Activated CD8-positive, alpha-beta memory T cell treated with anti-CD3 and anti-CD28 coated beads for 48 hours (primary cell): ENCODE results near the gene AQP6.
"Not testable (repeated sequence)": the region's sequence is repeated elsewhere in the genome, so short reads cannot be mapped to it uniquely, and the experiment has no call there.

Experiments
- DNase-seq, 3 experiments: peaks; one replicate each; pipeline ENCODE4 v3.0.0-alpha.2; 2020; ENCODE audit warnings: low read depth in 2 of 3, low spot score in 2 of 3

Gene AQP6

DNA sequence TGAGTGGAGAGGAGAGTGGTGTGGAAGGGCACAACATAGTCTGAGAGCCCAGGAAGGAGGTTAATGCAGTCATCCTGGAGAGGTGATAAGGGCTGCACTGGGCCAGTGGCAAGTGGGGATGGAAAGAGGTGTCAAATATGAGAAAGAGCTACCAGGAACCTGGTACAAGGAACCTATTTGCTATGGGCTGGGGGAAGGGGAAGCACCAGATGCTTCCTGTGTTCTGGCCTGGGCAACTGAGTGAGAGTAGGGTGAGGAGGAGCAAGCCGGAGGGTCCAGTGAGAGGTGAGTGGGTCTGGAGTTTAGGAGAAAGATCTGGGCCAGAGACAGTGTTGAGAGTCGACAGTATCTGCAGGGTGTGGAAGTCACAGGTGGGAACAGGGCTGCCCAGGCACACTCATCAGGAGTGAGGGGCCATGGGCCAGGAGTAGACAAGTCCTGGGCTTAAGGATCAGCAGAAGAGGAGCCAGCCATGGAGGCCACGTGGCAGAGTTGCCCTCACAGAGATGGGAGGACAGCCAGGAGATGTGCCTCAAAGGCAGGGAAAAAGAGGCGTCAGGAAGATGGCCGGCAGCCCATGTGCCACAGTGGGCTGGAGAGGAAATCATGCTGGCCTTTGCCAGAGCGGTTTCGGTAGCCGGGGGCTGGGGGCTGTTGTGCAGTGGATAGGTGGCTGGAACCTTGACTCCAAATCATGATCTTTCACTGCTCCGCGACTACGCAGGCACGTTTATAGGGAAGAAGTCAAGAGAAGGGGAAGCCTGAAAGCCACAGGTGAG is 2.9 kb upstream of the AQP6 start:
- no peak for DNase-seq

DNA sequence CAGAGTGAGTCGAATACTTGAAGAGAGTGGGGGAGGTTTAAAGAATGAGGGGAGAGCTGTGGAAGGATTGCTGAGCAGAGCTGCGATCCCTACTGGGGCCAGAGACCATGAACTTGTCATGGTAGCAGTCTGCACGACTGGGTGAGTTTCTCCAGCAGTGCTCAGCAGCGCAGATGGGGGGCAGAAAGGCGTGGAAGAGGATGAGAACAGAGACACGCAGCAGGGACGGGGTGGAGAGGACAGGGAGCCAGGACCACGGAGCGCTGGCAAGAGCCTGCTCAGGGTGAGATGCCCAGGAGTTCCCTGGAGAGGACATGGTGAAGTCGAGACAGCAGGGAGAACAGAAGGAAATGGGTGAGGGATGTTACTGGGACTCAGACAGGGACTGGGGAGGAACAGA is 2.1 kb upstream of the AQP6 start:
- DNase-seq, result no peak

DNA sequence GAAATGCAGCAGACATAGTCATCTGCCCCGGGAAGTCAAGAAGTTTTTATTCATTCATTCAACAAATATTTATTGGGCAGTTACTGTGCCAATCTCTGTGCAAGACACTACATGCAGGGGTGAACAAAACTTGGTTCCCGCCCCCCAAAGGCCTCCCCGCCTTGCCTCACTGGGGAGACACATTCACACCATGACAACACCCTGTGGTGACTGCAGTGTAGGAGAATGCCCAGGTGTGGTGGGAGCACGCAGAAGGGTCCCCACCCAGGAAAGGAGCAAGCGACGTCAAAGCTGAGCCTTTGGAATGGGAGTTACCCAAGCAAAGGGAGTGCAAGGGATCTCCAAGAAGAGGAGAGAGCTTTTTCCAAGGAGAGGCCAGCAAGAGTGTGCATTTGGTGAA is 1.6 kb upstream of the AQP6 start:
- no peak for DNase-seq

DNA sequence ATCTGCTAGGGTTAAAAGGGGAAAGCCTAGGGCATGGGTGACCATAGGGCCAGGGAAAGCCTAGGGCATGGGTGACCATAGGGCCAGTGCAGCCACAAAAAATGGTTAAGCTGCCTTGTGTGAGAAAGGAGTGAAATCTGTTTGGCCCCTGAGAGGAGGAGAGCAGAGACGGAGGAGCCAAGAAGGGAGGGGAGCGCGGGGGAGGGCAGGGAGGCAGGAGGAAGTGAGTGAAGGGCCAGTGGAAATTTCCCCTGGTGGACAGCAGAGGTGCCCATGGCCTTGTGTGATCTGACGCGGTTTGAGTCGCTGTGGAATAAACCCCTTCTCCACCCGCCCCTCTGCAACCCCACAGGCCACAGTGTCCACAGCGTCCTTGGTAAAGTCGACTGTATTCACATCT is 618 bp upstream of the AQP6 start:
- no peak for DNase-seq

DNA sequence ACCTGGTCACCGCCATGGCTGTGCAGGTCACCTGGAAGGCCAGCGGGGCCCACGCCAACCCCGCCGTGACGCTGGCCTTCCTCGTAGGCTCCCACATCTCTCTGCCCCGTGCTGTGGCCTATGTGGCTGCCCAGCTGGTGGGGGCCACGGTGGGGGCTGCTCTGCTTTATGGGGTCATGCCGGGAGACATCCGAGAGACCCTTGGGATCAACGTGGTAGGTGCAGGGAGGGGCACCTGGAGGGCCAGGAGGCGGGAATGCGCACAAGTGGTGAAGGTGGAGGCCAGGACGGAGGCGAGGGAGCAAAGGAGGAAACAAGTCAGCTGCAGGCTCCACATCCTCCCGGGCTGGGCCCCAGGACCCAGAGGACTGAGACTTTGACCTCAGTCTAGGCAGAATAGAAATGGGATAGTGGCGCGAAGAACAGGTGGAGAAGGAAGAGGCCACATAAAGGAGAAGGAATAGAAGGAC is 649 bp downstream of the AQP6 start:
- DNase-seq, result no peak

DNA sequence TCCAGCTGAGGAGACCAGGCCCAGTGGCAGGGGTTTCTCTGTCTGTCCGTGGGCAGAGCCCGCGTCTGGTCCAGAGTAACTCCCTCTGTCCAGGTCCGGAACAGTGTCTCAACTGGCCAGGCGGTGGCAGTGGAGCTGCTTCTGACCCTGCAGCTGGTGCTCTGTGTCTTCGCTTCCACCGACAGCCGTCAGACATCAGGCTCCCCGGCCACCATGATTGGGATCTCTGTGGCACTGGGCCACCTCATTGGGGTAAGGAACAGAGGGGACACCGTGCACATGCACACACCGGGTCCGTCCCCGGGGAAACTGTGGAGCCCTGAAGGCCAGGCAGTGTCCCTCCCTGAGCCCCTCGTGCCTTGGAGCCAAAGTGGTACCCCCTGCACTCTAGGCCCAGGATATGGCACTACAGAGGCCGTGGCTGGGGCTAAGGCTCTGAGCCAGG is 1.5 kb downstream of the AQP6 start:
- no peak for DNase-seq

DNA sequence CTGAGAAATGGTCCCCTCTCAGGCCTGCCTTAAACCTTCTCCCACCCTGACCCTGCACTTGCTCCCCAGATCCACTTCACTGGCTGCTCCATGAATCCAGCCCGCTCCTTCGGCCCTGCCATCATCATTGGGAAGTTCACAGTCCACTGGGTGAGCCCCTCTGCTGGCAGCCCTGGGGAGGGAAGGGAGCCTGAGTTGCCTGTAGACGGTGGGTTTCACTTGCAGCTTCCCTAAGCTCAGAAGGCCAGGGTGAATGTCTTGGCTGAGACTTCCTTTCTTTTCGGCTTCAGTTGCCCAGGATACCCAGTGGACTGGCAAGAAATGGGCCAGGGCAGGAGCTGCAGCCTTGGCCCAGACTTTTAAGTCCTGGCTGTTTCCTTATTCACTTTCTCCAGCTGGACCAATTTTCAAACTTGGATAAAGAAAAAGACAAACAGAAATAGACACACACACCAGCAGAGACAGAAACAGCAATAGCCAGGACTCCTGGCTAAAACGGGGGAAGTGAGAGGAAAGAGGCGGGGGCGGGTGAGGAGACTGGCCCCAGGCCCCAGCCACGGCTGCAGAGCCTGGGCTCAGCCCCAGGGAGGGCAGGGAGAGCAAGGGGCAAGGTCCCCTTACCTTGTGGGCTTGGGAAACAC is 2.0 kb downstream of the AQP6 start:
- no peak for DNase-seq

DNA sequence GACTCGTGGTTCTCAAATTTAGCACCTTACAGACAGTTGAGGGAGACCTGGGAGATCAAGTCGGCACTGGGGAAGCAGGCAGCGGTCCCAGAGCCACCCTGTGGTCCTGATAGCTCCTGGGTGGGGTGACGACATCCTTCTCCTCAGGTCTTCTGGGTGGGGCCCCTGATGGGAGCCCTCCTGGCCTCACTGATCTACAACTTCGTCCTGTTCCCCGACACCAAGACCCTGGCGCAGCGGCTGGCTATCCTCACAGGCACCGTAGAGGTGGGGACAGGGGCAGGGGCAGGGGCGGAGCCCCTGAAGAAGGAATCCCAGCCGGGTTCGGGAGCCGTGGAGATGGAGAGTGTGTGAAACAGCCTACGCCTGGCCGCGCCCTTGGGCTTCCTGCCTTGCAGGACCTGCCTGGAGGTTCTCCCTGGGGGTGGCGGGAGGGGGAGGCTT is 2.6 kb downstream of the AQP6 start:
- no peak for DNase-seq

DNA sequence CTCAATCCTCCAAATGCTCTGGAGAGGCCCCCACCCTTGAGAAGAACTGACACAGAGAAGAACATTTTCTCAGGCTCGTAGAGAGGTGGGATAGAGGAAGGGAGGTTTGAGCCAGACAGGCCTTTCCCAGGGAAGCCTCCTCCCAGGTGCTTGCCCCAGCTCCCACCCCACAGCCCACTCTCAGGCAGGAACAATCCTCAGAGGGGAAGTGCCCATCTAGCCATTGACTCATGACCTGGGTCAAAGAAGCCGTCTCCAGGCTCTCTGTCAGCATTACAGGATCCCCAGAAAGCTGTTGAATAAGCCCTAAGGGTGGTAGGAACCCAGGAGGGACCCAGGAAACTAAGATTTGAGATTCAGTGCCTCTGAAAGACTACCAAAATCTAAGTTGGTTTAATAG is 3.8 kb downstream of the AQP6 start:
- no peak for DNase-seq

DNA sequence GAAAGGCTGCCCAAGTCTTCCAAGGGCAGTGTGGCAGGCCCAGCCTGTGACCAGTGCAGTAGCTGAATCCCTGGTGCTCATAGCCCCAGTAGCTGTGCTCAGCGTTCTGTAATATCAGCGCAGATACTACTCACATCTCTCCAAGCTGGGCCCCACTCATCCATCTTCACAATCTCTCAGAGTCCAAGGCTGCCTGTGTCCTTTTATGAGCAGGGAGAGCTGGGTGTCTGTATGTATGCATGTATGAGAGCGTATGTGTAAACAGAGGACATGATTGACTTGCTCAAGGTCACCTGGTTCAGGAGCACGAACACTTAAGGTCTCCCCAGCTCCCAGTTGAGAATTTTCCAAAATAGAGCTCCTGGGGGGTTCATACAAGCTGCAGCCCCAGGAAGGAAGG is 5.4 kb downstream of the AQP6 start:
- DNase-seq, result no peak

DNA sequence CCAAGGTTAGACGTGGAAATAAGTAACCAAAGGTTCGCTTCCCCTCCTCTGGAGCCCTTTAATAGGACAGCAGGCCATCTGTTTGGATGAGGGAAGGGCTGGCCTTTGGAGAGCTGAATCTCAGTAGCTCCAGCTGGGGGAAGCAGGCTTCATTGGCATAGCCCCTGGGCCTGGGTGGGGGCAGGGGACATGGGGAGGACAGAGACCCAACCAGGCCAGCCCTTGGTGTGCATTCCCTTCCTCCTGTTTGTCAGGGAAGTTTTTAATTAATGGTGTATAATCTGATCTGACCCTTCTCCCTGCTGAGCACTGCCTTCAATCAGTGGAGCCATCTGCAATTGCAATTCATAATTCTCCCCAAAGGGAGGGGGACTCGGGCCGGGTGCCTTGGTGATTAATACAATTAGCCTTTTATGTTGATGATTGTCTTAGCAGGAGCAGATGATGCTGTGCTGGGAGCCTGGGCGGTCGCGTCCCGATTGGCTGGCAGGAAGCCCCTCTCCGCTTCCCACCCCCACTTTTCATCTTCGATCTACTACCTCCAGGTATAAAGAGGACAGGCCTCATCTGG is 6.4 kb downstream of the AQP6 start:
- DNase-seq, result no peak

DNA sequence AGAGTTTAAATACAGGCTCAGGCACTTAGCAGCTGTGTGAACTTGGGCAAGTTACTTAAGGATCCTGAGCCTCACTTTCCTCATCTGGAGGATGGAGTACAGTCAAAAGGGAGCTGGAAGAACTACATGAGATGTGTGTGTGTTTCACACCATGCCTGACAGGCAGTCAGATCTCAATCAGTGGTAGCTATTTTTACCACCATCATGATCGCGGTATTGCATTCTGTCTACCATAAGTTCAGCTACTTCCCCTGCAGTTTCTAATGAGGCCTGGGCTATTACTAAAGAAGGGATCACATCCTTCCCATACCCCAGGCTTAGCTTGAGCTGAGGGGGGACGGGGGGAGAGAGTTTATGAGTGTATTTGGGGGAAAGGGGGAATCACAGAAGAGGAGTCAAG is 7.0 kb downstream of the AQP6 start:
- no peak for DNase-seq

DNA sequence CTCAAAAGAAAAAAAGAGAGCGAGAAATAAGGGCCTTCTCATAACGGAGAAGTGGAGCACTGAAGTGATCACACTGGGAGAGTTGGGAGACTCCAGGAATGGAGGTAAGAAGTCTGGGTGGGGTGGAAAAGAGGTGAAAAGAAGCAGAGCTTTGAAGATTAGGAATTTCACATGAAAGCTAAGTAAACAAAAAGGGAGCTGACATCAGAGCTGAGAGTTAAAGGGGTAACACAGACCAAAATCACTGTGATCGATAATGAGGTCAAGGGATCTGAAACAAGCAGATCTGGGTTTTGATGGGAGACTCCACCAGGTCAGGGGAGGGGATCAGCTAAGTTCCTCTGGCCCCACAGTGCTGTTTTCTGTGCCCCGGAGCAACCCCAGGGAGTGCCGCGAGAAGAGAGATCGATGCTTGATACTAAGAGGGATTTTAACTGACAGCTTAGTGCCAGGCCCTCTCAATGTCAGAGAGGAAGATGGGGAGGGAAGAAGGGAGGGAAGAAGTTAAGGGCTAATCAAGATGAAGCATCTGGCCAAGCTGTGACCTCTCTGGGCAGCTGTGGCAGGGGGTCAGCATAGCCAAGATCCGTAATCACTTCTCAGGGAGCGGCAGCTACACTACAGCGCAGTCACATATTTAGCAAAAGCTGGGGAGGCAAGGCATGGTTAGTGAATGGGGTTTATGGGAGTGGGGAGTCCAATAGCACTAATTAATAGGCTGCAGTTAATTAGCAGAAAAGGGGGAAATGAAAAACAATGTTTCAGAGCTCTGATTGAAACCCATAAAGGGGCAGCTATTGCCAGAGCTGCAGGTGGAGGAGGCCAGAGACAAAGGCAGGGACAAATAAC is 8.0 kb downstream of the AQP6 start:
- DNase-seq, result no peak

DNA sequence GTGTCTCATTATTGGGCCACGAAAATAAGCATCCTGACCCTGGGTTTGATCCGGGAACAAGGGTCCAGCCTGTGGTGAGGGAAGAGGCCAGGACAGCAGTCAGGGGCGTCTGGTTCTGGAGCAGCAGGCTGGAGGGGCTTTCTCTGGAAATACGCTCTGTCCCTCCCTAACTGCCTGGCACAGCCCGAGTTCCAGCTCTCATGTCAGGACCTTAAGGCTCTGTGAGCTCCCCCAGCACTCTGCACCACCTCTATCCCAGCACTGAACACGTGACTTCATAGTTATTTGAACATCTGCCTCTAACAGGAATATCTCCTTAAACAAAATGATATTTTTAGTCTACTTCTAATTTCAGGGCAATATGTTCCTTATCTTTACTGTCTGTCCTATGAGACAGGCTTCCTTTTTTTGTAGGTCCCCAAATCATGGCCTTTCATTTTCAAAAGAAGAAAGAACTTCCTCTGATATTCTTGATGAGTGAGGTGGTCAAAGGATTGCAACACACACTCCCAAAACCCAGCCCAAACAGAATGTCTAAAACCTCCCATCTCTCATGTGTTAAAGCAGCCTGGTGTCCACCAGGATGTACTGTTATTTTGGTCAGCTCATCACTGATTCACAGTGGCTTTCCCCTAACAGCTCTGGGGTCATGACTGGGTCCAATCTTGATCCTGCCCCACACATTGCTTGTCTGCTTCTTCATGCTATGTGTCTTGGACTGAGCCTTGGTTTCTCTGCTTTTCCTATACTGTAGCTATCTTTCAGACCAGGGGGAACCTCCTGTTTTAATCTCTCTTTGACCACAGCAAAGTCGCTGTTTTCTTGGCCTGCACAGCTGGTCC is 9.7 kb downstream of the AQP6 start:
- DNase-seq, result no peak

DNA sequence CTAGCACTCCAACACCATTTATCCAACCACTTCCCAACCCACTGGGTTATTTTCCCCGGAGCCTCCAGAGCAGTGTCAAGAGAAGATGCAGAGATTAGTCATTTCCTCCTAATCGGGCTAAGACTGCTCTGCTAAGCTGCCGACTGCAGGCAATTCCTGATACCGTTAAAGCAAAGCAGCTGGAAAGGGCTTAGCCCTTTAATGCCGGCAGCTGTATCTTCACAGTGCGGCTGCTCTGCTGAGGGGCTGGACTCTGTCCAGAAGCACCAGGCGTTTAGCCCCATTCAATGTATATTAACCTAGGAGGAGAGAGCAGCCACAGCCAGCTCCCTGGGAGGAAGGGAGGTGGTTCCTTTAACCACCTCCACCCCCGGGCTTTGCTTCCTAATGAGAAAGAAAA is 11.1 kb downstream of the AQP6 start:
- DNase-seq, result no peak

DNA sequence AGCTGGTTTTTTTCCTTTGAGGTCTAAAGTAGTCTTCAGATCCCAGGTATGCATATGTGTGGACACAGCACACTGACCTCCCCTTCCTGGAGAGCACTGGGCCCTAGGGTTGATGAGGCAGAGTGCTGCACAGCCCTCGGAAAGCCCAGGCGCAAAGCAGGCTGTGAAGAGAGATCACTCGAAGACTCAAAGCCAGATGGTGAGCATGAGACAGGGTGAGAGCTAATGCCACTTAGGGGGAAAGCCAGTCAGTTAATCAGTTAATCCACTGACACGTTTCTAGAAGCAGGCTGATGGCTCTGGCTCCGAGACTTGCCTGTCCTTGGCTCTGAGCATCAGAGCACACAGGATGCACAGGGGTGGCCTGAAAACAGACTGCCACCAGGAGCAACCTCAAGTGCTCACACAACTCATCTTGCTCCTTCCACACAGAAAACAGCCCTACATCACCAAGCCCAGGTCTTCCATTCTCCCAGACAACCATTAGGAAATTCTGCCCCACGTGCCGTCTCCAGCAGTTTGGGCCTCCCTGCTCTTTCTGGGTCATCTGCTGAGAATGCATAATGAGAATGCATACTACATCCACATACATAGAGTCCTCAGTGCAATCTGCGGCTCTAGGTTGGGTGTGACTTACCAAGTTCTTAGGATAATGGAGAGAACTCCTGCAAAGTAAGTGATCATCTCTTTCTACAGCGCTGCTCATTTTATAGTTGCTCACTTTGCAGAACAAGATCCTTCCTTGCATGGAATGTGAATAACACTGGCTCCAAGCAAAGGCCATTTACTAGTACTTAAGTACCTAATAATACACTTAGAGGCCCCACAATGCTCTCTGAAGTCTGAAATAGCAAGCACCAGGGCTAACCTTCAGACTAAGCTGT is 12.0 kb downstream of the AQP6 start:
- no peak for DNase-seq

DNA sequence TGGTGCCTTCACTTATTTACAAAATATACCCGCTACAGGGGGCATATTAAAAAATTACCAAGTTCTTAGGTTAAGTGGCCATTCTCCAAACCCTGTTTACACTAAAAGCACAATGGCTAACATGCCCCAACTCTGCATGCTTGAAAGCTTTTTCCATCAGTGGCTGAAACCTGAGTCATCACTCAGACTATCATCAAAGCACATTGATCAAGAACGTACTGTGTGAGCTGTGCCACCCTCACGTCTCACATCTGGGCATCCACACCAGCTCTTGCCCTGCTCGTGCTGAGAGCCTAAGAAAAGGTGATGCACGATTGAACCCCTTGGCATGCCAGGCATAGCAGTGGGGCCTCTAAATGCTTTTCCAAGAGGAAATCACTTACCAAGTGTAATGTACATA is 13.2 kb downstream of the AQP6 start:
- no peak for DNase-seq

DNA sequence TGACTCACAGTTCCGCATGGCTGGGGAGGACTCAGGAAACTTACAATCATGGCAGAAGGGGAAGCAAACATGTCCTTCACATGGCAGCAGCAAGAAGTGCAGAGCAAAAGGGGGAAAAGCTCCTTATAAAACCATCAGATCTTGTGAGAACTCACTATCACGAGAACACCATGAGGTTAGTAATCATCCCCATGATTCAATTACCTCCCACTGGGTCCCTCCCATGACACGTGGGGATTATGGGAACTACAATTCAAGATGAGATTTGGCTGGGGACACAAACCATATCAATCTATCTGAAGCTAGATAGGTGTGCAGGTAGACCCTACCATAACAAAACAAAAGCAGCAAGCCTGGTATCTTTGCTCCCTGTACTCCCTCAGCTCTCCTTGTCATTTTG is 13.7 kb downstream of the AQP6 start:
- DNase-seq, result not testable (repeated sequence)

DNA sequence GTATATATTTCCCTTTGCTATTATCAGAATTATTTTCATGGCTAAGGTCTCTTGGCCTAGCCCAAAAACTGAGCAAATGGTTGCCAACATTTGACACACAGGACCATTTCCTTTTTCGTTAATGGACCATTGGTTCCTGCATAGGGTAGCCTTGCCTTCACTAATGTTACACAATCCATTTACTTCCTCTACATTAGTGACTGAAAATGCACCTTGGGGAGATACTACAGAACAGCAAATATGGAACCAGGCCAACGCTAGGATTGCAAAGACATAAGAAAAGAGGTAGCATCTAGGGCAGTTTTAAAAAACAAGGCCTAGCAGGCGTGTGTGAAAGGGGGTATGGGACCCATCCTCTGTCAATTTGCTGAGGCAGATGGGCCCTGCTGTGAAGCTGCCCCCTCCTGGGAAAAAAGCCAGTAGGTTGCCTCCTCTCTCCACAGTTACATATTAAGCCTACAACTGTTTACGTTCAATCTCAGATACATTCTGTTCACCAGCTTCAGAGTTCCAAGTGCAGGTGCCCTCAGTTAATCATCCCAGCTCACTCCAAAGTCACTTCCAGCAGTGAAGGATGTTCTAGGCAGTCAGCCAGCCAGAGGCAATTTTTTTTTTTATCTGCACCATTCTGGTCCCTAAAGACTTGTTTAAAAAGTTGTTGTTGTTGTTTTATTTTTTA is 15.0 kb downstream of the AQP6 start:
- DNase-seq, result no peak
